Keratinocyte (primary cell): Measurements from ENCODE around the gene DAO.

Experiments used
- EZH2 ChIP-seq: IDR thresholded peaks from one replicate; pipeline ENCODE4 v1.6.1; 2012; ENCODE audit warnings: inconsistent platforms, mild to moderate bottlenecking, low read length, moderate library complexity
- TF ChIP-seq, protein P1 (sequence below), 3 experiments: IDR thresholded peaks in 1 of 3; conservative IDR thresholded peaks in 1 of 3; optimal IDR thresholded peaks in 1 of 3; 2 replicates in 2 of 3; 3 replicates in 1 of 3; pipeline versions ENCODE3 to v1.5.1; 2011; ENCODE audit warnings: low read length in 3 of 3, mild to moderate bottlenecking in 3 of 3, moderate library complexity in 2 of 3, control low read depth in 1 of 3, inconsistent platforms in 1 of 3; ENCODE audit not compliant: insufficient read depth in 2 of 3; ENCODE audit errors: extremely low read depth in 1 of 3

DNA sequence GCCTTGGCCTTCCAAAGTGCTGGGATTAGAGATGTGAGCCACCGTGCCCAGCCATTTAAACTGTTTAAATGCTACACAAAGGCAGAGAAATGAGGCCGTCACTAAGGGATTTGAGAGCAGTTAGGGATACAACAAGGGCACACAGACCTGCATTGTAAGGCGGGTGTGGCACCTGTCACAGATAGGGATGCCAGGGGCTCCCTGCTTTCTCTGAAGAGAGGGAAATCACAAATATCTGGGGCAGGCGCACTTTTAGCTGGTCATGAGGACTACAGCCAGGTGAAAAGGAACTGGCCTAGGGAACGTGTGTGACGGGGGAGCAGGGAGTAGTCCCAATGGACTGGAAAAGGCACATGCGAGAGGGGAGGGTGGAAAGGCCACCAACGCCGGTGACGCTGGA, 32.2 kb upstream of the DAO start:
- TF ChIP-seq, protein P1, sequence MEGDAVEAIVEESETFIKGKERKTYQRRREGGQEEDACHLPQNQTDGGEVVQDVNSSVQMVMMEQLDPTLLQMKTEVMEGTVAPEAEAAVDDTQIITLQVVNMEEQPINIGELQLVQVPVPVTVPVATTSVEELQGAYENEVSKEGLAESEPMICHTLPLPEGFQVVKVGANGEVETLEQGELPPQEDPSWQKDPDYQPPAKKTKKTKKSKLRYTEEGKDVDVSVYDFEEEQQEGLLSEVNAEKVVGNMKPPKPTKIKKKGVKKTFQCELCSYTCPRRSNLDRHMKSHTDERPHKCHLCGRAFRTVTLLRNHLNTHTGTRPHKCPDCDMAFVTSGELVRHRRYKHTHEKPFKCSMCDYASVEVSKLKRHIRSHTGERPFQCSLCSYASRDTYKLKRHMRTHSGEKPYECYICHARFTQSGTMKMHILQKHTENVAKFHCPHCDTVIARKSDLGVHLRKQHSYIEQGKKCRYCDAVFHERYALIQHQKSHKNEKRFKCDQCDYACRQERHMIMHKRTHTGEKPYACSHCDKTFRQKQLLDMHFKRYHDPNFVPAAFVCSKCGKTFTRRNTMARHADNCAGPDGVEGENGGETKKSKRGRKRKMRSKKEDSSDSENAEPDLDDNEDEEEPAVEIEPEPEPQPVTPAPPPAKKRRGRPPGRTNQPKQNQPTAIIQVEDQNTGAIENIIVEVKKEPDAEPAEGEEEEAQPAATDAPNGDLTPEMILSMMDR (optimal IDR thresholded peaks at IDR 0.05 in 1 of 3, IDR thresholded peaks at IDR 0.05 in 1 of 3, conservative IDR thresholded peaks at IDR 0.05 in 1 of 3; ENCODE audit: extremely low read depth in 1 of 3, insufficient read depth in 2 of 3, low read length in 3 of 3), result no peak
- TF ChIP-seq EZH2, result no peak
